IPS-NIHi11 (cell line): ENCODE results near the gene BTNL2.

Experiments
- DNase-seq: peaks from one replicate; pipeline ENCODE4 v3.0.0; 2012; ENCODE audit warnings: mixed read lengths, low spot score

Gene BTNL2

DNA sequence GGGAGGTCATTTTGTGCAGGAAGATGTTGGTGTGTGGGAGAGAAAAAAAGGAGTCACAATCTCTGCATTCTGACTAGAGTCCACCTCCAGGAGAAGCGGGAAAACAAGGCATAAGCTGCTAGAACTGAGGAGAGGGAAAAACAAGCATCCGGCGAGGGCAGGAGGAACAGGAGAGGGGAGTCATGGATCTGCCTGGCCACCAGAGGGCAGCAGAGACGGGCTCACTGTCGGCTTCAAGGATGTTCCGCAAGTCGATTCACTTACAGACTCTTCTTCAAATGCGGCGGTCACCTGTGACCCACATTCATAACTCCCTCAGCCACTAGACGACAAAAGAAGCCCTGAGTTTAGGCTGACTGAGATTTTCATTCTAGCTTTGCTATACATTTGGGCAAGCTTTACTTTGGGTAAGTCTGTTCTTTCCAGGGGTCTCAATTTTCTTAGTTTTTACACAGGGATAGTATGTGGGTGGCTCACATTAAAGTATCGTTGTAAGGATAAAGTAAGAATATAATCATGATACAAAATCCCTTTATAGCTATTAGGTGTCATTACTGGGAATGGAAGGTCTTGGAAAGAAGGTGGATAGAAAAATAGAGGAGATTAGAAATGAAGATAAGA lies 6.6 kb upstream of the BTNL2 start:
- DNase-seq, result peak; percentile 83

- no peak for DNase-seq
These were observed 4.8 kb upstream of the BTNL2 start for GRCh38 chr6:32411566-32412327.

DNA sequence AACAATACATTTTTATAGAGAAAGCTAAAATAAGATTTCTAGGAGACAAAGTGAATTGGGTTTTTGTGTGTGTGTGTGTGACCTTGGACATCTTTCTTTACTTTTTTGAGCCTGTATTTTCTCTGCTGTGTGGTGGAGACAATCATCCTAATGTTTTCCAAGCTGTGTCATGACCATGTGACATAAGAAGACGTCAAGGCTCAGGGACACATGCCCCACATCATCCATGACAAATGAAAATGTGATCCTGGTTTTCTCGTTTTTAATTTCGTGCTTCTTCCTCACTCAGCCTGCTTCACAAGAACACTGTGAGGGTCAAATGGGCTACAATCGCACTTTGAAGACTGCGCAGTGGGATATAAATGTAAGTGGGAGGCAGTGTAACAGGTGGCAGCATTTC lies 3.9 kb upstream of the BTNL2 start:
- no peak for DNase-seq

DNA sequence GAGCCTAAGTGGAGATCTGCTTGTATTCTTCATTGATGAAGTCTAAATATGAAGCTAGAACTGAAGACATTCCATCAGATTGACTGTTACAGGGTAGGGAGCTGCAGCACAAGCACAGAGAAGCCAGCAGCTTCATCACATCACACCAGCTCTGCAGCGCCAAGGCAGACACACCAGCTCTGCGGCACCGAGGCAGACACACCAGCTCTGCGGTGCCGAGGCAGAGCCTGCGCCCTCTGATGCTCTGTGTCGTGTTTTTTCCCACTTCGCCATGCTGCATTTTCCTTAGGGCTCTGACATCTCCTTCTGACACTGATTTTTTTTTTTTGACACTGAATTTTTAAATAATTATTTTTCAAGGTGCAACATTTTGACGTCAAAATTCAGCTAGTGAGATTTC lies 784 bp downstream of the BTNL2 start:
- no peak for DNase-seq

- DNase-seq, result no peak
These were observed 1.3 kb downstream of the BTNL2 start for GRCh38 chr6:32405656-32406055.

GRCh38 chr6:32402812-32403211 lies 4.2 kb downstream of the BTNL2 start:
- DNase-seq, result no peak

- DNase-seq, result no peak
These were observed 5.6 kb downstream of the BTNL2 start for GRCh38 chr6:32401284-32401963.

- no peak for DNase-seq
These were observed 9.6 kb downstream of the BTNL2 start for GRCh38 chr6:32397252-32397920.

DNA sequence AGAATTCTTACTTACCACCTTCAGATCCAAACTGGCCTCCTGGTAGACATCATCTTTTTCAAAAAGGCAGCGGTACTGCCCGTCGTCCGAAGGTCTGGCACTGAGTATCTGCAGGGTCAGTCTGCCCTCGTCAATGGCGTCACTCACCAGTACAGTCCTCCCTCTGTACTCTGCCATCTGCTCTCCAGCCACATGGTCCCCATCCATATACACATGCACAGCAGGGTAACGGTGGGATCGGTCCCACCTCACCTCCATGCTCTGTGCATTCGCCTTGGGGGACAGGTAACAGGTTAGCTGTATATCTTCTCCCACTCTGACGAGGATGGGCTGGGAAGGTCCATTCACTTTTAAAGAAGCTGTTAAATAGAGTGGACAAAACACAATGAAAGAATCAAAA lies 11.0 kb downstream of the BTNL2 start:
- no peak for DNase-seq

- DNase-seq, result no peak
These were observed 13.1 kb downstream of the BTNL2 start for GRCh38 chr6:32393665-32394420.

GRCh38 chr6:32391505-32391904 lies 15.5 kb downstream of the BTNL2 start:
- DNase-seq, result no peak

DNA sequence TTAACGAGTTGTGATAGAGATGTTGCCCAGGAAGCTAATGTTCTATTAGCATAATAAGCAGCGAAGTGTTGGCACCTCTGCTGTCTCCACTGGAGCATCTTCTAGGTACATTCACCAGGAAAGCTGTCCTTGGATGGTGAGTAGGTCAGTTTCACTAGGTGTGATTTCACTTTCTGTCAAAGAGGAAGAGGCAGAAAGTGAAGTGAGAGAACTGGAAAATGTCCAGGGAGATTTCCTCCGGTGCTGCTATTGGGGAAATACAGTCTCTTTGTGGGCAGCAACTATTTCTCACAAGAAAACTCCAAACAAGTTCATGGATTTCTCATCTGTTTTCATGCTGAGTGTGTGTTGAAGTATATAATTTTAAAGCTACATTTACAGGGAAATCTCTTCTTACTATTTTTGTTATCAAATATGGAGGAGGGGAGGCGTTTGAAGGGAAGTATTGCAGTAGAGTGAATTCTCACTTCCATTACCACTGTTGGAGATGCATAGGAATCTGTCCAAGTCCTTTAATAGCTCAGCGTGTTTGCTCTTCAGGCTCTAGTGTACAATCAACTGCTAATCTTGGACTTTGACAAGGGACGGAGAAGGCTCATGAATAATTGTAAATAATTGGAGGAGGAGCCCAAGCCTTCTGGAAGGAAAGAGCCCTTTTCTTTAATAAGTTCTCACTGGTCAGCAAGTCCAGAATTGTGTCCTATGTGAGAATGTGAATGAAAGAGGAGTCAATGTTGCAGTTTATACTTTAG lies 19.2 kb downstream of the BTNL2 start:
- DNase-seq, result no peak

DNA sequence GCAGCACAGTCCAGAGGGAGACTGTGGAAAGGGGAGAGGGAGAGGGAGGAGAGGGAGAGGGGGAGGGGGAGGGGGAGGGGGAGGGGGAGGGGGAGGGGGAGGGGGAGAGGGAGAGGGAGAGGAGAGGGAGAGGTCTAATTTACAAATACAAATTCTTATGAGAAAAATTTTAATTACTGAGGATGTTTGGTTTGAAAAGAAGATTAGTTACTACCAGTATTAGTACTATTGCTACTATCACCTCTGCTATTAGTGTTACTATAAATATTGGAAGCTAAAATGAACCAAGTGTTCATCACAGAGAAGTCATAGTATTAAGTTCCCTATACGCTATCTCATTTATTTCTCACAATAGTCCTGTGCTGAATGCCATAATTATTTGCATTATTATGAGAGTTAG lies 20.9 kb downstream of the BTNL2 start:
- DNase-seq, result no peak

DNA sequence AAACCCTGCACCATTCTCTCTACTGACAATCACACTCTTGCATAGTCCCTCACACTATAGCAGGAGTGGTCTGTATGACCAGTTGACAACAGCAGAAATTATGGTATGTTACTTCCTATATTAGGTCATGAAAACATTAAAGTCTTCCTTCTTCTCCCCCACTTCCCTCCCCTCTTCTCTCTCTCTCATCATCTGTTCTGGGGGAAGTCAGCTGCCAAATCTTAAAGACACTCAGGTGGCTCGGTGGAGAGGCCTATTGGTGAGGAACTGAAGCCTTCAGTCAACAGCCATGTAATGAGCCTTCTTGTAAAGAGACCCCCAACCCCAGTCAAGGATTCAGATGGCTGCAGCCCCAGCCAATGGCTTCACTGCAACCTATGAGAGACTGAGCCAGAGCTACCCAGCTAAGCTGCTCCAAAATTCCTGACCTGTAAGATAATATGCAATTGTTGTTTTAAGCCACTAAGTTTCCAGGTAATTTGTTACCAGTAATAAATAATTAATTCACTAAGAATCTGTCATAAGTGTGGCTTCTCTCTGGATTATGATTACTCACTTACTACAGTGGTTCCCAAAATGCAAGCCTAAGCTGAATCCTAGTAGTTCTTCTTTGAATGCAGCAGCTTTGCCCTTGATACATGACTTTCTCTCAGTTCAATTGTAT lies 24.1 kb downstream of the BTNL2 start:
- no peak for DNase-seq

DNA sequence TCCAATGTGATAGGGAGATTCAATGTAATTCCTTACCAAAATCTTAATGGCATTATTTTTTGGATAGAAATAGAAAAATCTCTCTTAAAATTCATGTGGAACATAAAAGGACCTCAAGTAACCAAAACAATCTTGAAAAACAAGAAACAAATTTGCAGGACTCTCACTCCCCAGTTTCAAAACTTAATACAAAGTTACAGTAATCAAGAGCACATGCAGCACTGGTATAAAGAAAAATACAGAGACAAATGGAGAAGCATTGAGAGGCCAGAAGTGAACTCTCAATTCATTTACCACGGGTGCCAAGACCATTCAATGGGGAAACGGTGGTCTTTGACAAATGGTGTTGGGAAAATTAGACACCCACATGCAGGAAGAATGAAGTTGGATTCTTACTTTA lies 27.4 kb downstream of the BTNL2 start:
- DNase-seq, result no peak

- no peak for DNase-seq
These were observed 31.0 kb downstream of the BTNL2 start for GRCh38 chr6:32375739-32376529.

DNA sequence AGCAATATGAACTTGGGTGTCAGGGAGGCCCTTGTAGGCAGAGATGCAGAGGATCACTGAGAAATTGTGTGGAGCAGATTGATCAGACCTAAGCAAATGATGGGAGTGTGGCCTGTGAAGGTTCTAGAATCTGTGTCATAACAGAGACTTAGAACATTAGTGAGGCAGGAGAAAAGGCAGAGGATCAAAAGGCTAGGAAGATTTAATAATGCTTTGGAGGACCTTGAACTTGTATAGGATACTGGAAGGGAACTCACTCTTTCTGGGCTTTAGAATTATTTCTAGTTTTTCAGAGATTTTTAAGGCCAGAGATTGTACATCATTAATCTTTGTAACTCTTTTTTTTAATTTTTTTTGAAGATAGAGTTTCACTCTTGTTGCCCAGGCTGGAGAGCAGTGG lies 35.2 kb downstream of the BTNL2 start, which contains the start of gene TSBP1:
TSS of gene TSBP1 (minus strand) at position 101 of the 400 bp plus-strand sequence. CDS start 197 bp downstream, outside the sequence.
- no peak for DNase-seq

DNA sequence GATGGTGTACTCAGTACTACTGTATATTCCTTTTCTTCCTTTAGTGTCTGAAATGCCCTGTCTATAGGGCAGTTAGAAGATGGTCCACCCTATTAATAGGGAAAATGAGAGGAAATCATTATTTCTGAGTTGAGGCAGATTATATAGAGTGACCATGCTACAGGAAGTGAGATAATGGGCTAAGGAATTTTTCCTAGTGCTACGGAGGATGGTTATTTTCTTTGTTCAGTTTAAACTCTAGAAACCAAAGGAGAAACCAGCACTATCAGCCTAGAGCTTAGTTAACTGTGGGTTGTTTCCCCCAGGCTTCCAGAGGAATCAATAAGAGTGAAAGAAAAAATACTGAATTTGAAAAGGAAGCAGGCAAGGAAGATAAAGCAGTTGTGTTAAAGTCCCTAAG lies 35.8 kb downstream of the BTNL2 start:
- DNase-seq, result no peak

- DNase-seq, result no peak
These were observed 36.5 kb downstream of the BTNL2 start for GRCh38 chr6:32370505-32370904.

- no peak for DNase-seq
These were observed 37.3 kb downstream of the BTNL2 start for GRCh38 chr6:32369660-32370059.
